Gastroesophageal sphincter (tissue), 3 donors: ENCODE results near the gene PLAAT2.

Source experiments
- CTCF ChIP-seq, 4 experiments: fragments of 200-600 bp in 2 of 4; fragments of 450-650 bp in 2 of 4; sonication (generic) in 1 of 4; IDR thresholded peaks; one replicate each; pipeline ENCODE4 v1.5.1; 2017 to 2019; ENCODE audit warnings: antibody characterized with exemption in 4 of 4, mild to moderate bottlenecking in 2 of 4, moderate library complexity in 2 of 4
- EP300 ChIP-seq: sonication (generic); formaldehyde crosslinking; IDR thresholded peaks from one replicate; pipeline ENCODE4 v1.6.1; 2017; ENCODE audit warnings: antibody characterized with exemption, mild to moderate bottlenecking
- POLR2A ChIP-seq, 2 donors: fragments of 450-650 bp; IDR thresholded peaks; one replicate each; pipeline ENCODE4 v1.6.1; 2017; ENCODE audit warnings: antibody characterized with exemption in 2 of 2, mild to moderate bottlenecking in 2 of 2, moderate library complexity in 1 of 2

GRCh38 chr11:63552921-63553320 lies 10.3 kb downstream of the PLAAT2 start:
- no peak for TF ChIP-seq CTCF (IDR thresholded peaks at IDR 0.05)
- TF ChIP-seq POLR2A (IDR thresholded peaks at IDR 0.05) = no peak
- TF ChIP-seq EP300 = no peak
